ENCODE results near the gene KIRREL3.

Gene KIRREL3

DNA sequence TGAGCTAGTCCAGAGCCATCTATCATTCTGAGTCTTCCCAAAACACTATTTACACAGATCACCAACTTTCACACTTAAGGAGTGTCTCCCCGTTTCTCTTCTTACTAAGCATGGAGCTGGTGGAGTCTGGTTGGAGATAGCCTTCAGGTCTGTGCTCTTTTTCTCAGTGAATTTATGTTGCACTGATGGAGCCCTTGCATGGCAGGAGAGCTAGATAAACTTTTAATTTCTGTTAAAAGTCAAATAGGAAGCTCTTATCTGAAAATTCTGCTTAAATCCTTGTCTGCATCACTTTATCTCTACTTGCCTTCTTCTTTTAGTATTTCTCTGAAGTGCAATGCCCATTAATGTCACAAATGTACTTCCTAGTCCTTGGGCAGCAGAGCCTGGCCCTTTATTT lies 581.7 kb downstream of the KIRREL3 start:
- Histone ChIP-seq H3K27me3 (ENCODE audit: low read length) (no peaks in the 10 kb centered on the region), H3K4me3 (ENCODE audit: insufficient read depth, low read length, poor library complexity, severe bottlenecking) (no peak overlapping the region), H3K9me3 (ENCODE audit: insufficient read depth, low read length) (no peaks in the 10 kb centered on the region), H3F3A (ENCODE audit: insufficient read depth) (no peaks in the 10 kb centered on the region), H3K9me2 (replicated peaks; ENCODE audit: insufficient read depth, low read length) (no peaks in the 10 kb centered on the region), H3K9ac (ENCODE audit: low read length) (no peak overlapping the region), H3K36me3 (ENCODE audit: low read length) (no peaks in the 10 kb centered on the region), H3K79me2 (ENCODE audit: insufficient read depth, low read length) (no peaks in the 10 kb centered on the region), H3K27ac (ENCODE audit: low read depth, low read length) (no peak overlapping the region), H4K20me1 (ENCODE audit: low read depth, low read length) (no peaks in the 10 kb centered on the region), H3K4me2 (ENCODE audit: low read depth, low read length, poor library complexity, severe bottlenecking) (no peak overlapping the region), H2AFZ (ENCODE audit: low read depth, low read length, severe bottlenecking) (no peak overlapping the region)
- TF ChIP-seq, protein P1, sequence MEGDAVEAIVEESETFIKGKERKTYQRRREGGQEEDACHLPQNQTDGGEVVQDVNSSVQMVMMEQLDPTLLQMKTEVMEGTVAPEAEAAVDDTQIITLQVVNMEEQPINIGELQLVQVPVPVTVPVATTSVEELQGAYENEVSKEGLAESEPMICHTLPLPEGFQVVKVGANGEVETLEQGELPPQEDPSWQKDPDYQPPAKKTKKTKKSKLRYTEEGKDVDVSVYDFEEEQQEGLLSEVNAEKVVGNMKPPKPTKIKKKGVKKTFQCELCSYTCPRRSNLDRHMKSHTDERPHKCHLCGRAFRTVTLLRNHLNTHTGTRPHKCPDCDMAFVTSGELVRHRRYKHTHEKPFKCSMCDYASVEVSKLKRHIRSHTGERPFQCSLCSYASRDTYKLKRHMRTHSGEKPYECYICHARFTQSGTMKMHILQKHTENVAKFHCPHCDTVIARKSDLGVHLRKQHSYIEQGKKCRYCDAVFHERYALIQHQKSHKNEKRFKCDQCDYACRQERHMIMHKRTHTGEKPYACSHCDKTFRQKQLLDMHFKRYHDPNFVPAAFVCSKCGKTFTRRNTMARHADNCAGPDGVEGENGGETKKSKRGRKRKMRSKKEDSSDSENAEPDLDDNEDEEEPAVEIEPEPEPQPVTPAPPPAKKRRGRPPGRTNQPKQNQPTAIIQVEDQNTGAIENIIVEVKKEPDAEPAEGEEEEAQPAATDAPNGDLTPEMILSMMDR (IDR thresholded peaks at IDR 0.05; ENCODE audit: insufficient read depth, low read length, poor library complexity, severe bottlenecking): no peak
- TF ChIP-seq EZH2phosphoT487 (conservative IDR thresholded peaks at IDR 0.05; ENCODE audit: low read length): no peak

GRCh38 chr11:126417091-126417862 lies 583.3 kb downstream of the KIRREL3 start:
- no peaks in the 10 kb centered on the region for H3F3A ChIP-seq (ENCODE audit: insufficient read depth)
- no peak overlapping the region for H3K9ac ChIP-seq (ENCODE audit: low read length)
- no peak overlapping the region for H3K4me3 ChIP-seq (ENCODE audit: insufficient read depth, low read length, poor library complexity, severe bottlenecking)
- H3K9me3 ChIP-seq (ENCODE audit: insufficient read depth, low read length): no peaks in the 10 kb centered on the region
- no peak for TF ChIP-seq EZH2phosphoT487 (conservative IDR thresholded peaks at IDR 0.05; ENCODE audit: low read length)
- TF ChIP-seq, protein P1 (IDR thresholded peaks at IDR 0.05; ENCODE audit: insufficient read depth, low read length, poor library complexity, severe bottlenecking): no peak
- no peaks in the 10 kb centered on the region for H3K79me2 ChIP-seq (ENCODE audit: insufficient read depth, low read length)
- H3K9me2 ChIP-seq (replicated peaks; ENCODE audit: insufficient read depth, low read length): no peaks in the 10 kb centered on the region
- no peaks in the 10 kb centered on the region for H4K20me1 ChIP-seq (ENCODE audit: low read depth, low read length)
- H3K4me2 ChIP-seq (ENCODE audit: low read depth, low read length, poor library complexity, severe bottlenecking): no peak overlapping the region
- H2AFZ ChIP-seq (ENCODE audit: low read depth, low read length, severe bottlenecking): no peak overlapping the region
- H3K36me3 ChIP-seq (ENCODE audit: low read length): no peaks in the 10 kb centered on the region
- no peaks in the 10 kb centered on the region for H3K27me3 ChIP-seq (ENCODE audit: low read length)
- H3K27ac ChIP-seq (ENCODE audit: low read depth, low read length): no peak overlapping the region

- H2AFZ ChIP-seq (ENCODE audit: low read depth, low read length, severe bottlenecking): no peak overlapping the region
- no peak overlapping the region for H3K9ac ChIP-seq (ENCODE audit: low read length)
- H3K27me3 ChIP-seq (ENCODE audit: low read length): no peaks in the 10 kb centered on the region
- H3K36me3 ChIP-seq (ENCODE audit: low read length): no peaks in the 10 kb centered on the region
- no peaks in the 10 kb centered on the region for H3F3A ChIP-seq (ENCODE audit: insufficient read depth)
- H3K4me3 ChIP-seq (ENCODE audit: insufficient read depth, low read length, poor library complexity, severe bottlenecking): no peak overlapping the region
- no peaks in the 10 kb centered on the region for H3K9me3 ChIP-seq (ENCODE audit: insufficient read depth, low read length)
- H3K27ac ChIP-seq (ENCODE audit: low read depth, low read length): no peak overlapping the region
- no peaks in the 10 kb centered on the region for H3K9me2 ChIP-seq (replicated peaks; ENCODE audit: insufficient read depth, low read length)
- H3K4me2 ChIP-seq (ENCODE audit: low read depth, low read length, poor library complexity, severe bottlenecking): no peak overlapping the region
- no peaks in the 10 kb centered on the region for H3K79me2 ChIP-seq (ENCODE audit: insufficient read depth, low read length)
- H4K20me1 ChIP-seq (ENCODE audit: low read depth, low read length): no peaks in the 10 kb centered on the region
- TF ChIP-seq, protein P1 (IDR thresholded peaks at IDR 0.05; ENCODE audit: insufficient read depth, low read length, poor library complexity, severe bottlenecking): no peak
- TF ChIP-seq EZH2phosphoT487 (conservative IDR thresholded peaks at IDR 0.05; ENCODE audit: low read length): no peak
Measured at GRCh38 chr11:126416542-126417090, 584.0 kb downstream of the KIRREL3 start.

Data from SU-DHL-6 (cell line).